A673 (cell line): ENCODE measurements around the gene TRPC4.

Experiments used
- CTCF ChIP-seq: fragments of 300-800, 200-600 bp; sonication (generic); conservative IDR thresholded peaks from 2 replicates; pipeline ENCODE4 v1.5.1; 2017; ENCODE audit warnings: low read depth, mild to moderate bottlenecking, antibody characterized with exemption, low read length, moderate library complexity, mixed read lengths
- EZH2 ChIP-seq: fragments of 200-600 bp; sonication (generic); IDR thresholded peaks from 2 replicates; pipeline ENCODE4 v1.6.1; 2017; ENCODE audit warnings: borderline replicate concordance, low read depth, mild to moderate bottlenecking, mixed read lengths, antibody characterized with exemption, low read length; ENCODE audit not compliant: poor library complexity, severe bottlenecking

GRCh38 chr13:37791699-37792098 is 77.9 kb downstream of the TRPC4 start:
- no peak for TF ChIP-seq CTCF
- TF ChIP-seq EZH2: no peak
